ENCODE measurements around the gene PRKG1.

PRKG1 gene

GRCh38 chr10:51472154-51472553, 397.9 kb downstream of the PRKG1 start:
- H3K79me1 ChIP-seq (ENCODE audit: low read length), result no peaks in the 10 kb centered on the region
- H3K14ac ChIP-seq (ENCODE audit: low read length), result no peak overlapping the region
- no peaks in the 10 kb centered on the region for H3K79me2 ChIP-seq (ENCODE audit: control insufficient read depth, insufficient read depth, low read length, poor library complexity)
- H3K36me3 ChIP-seq (ENCODE audit: control insufficient read depth in 1 of 2, insufficient read depth in 2 of 2, low read length in 2 of 2), result no peaks in the 10 kb centered on the region
- DNase-seq, result no peak
- H3K4me2 ChIP-seq (ENCODE audit: low read length), result no peak overlapping the region
- no CpG with 5 or more reads among the region's 1 CpG for WGBS (ENCODE audit: extremely low coverage, insufficient coverage, insufficient read length)
- H3K4me1 ChIP-seq (ENCODE audit: control insufficient read depth in 1 of 2, insufficient read depth in 2 of 2, low read length in 2 of 2), result no peaks in the 10 kb centered on the region
- H4K91ac ChIP-seq (ENCODE audit: low read depth, low read length), result no peak overlapping the region
- no peaks in the 10 kb centered on the region for H3K9me3 ChIP-seq (ENCODE audit: insufficient read depth, low read depth, low read length)
- H3K23ac ChIP-seq (ENCODE audit: low read length), result no peak overlapping the region
- H3K4me3 ChIP-seq (ENCODE audit: low read depth, low read length), result no peak overlapping the region
- no peak overlapping the region for H2BK12ac ChIP-seq (ENCODE audit: low read length)
- H2AK5ac ChIP-seq (ENCODE audit: low read length), result no peak overlapping the region
- H3K18ac ChIP-seq (ENCODE audit: low read length), result no peak overlapping the region
- H2BK120ac ChIP-seq (ENCODE audit: insufficient read depth, low read length, poor library complexity), result no peak overlapping the region
- H3K27ac ChIP-seq (ENCODE audit: low read depth, low read length), result no peak overlapping the region
- H3K27me3 ChIP-seq (ENCODE audit: insufficient read depth, low read length), result no peaks in the 10 kb centered on the region
- H2AFZ ChIP-seq (ENCODE audit: insufficient read depth, low read length, poor library complexity), result no peak overlapping the region
- H3K4ac ChIP-seq (ENCODE audit: low read depth, low read length), result no peak overlapping the region
- H4K8ac ChIP-seq (ENCODE audit: low read depth, low read length), result no peak overlapping the region
- H3K9ac ChIP-seq (ENCODE audit: low read length), result no peak overlapping the region
- no peak overlapping the region for H4K12ac ChIP-seq (ENCODE audit: low read depth, low read length)
- H2BK5ac ChIP-seq (ENCODE audit: low read depth, low read length, poor library complexity), result no peak overlapping the region

DNA sequence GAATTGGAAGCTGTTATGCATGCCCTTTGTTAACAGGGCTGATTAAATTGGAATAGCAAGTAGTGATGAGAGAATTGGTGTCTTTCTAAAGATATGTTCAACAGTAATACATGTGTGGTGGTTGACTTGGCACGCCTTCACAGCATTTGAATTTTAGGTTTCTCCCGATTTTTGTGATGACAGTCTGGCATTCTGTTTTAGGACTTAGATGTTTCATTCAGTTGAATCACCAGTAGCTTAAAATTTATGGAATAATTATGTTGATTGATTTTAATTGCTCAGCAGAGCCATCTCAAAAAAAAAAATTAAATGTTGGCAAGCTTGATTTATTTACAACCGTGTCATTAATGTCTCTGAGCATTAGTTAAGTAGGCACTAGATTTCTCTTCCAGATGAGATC, 405.4 kb downstream of the PRKG1 start:
- Histone ChIP-seq H3K18ac (ENCODE audit: low read length) (no peak overlapping the region), H3K27me3 (ENCODE audit: insufficient read depth, low read length) (no peaks in the 10 kb centered on the region), H3K9me3 (ENCODE audit: insufficient read depth, low read depth, low read length) (no peaks in the 10 kb centered on the region), H4K91ac (ENCODE audit: low read depth, low read length) (no peak overlapping the region), H4K12ac (ENCODE audit: low read depth, low read length) (no peak overlapping the region), H3K4me2 (ENCODE audit: low read length) (no peak overlapping the region), H2BK12ac (ENCODE audit: low read length) (no peak overlapping the region), H2BK5ac (ENCODE audit: low read depth, low read length, poor library complexity) (no peak overlapping the region), H3K79me1 (ENCODE audit: low read length) (no peaks in the 10 kb centered on the region), H3K23ac (ENCODE audit: low read length) (no peak overlapping the region), H3K4me1 (ENCODE audit: control insufficient read depth in 1 of 2, insufficient read depth in 2 of 2, low read length in 2 of 2) (no peaks in the 10 kb centered on the region), H3K4ac (ENCODE audit: low read depth, low read length) (no peak overlapping the region), H2AK5ac (ENCODE audit: low read length) (no peak overlapping the region), H3K79me2 (ENCODE audit: control insufficient read depth, insufficient read depth, low read length, poor library complexity) (no peaks in the 10 kb centered on the region), H3K14ac (ENCODE audit: low read length) (no peak overlapping the region), H3K27ac (ENCODE audit: low read depth, low read length) (no peak overlapping the region), H2AFZ (ENCODE audit: insufficient read depth, low read length, poor library complexity) (no peak overlapping the region), H2BK120ac (ENCODE audit: insufficient read depth, low read length, poor library complexity) (no peak overlapping the region), H3K4me3 (ENCODE audit: low read depth, low read length) (no peak overlapping the region), H3K36me3 (ENCODE audit: control insufficient read depth in 1 of 2, insufficient read depth in 2 of 2, low read length in 2 of 2) (no peaks in the 10 kb centered on the region), H3K9ac (ENCODE audit: low read length) (no peak overlapping the region), H4K8ac (ENCODE audit: low read depth, low read length) (no peak overlapping the region)
- WGBS (ENCODE audit: extremely low coverage, insufficient coverage, insufficient read length), result no CpG with 5 or more reads among the region's 3 CpGs
- no peak for DNase-seq

- Histone ChIP-seq H3K79me1 (ENCODE audit: low read length) (no peaks in the 10 kb centered on the region), H3K18ac (ENCODE audit: low read length) (no peak overlapping the region), H2AFZ (ENCODE audit: insufficient read depth, low read length, poor library complexity) (no peak overlapping the region)
Observed at GRCh38 chr10:51485668-51486067, 411.4 kb downstream of the PRKG1 start.

DNA sequence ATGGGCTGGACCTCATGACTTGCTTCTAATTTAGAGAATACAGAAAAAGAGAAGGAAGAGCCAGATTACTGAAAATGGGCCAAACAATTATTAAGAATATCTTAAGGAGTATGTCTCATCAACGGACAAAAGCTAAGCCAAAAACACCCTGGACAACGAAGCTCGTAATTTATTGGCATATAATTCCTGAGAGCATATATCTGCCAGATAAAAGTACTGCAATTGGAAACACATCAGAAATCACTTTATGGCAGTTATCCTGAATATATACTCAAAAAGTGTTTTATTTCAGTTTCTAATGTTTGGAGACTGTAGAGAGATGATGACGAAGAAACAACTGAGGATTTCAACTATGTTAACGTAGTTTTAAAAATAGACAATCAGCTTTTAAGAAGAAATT, 413.3 kb downstream of the PRKG1 start:
- no peak overlapping the region for H3K4me2 ChIP-seq (ENCODE audit: low read length)
- DNase-seq, result no peak
- H2BK12ac ChIP-seq (ENCODE audit: low read length), result no peak overlapping the region
- no peak overlapping the region for H3K27ac ChIP-seq (ENCODE audit: low read depth, low read length)
- H3K14ac ChIP-seq (ENCODE audit: low read length), result no peak overlapping the region
- no peaks in the 10 kb centered on the region for H3K79me2 ChIP-seq (ENCODE audit: control insufficient read depth, insufficient read depth, low read length, poor library complexity)
- no CpG with 5 or more reads among the region's 5 CpGs for WGBS (ENCODE audit: extremely low coverage, insufficient coverage, insufficient read length)
- no peaks in the 10 kb centered on the region for H3K4me1 ChIP-seq (ENCODE audit: control insufficient read depth in 1 of 2, insufficient read depth in 2 of 2, low read length in 2 of 2)
- H4K12ac ChIP-seq (ENCODE audit: low read depth, low read length), result no peak overlapping the region
- no peak overlapping the region for H3K4me3 ChIP-seq (ENCODE audit: low read depth, low read length)
- no peak overlapping the region for H2BK120ac ChIP-seq (ENCODE audit: insufficient read depth, low read length, poor library complexity)
- H3K9me3 ChIP-seq (ENCODE audit: insufficient read depth, low read depth, low read length), result no peaks in the 10 kb centered on the region
- H3K23ac ChIP-seq (ENCODE audit: low read length), result no peak overlapping the region
- H3K79me1 ChIP-seq (ENCODE audit: low read length), result no peaks in the 10 kb centered on the region
- H4K8ac ChIP-seq (ENCODE audit: low read depth, low read length), result no peak overlapping the region
- H3K36me3 ChIP-seq (ENCODE audit: control insufficient read depth in 1 of 2, insufficient read depth in 2 of 2, low read length in 2 of 2), result no peaks in the 10 kb centered on the region
- H3K27me3 ChIP-seq (ENCODE audit: insufficient read depth, low read length), result no peaks in the 10 kb centered on the region
- no peak overlapping the region for H2BK5ac ChIP-seq (ENCODE audit: low read depth, low read length, poor library complexity)
- H3K18ac ChIP-seq (ENCODE audit: low read length), result no peak overlapping the region
- H2AFZ ChIP-seq (ENCODE audit: insufficient read depth, low read length, poor library complexity), result no peak overlapping the region
- H3K9ac ChIP-seq (ENCODE audit: low read length), result no peak overlapping the region
- no peak overlapping the region for H4K91ac ChIP-seq (ENCODE audit: low read depth, low read length)
- H2AK5ac ChIP-seq (ENCODE audit: low read length), result no peak overlapping the region
- H3K4ac ChIP-seq (ENCODE audit: low read depth, low read length), result no peak overlapping the region

More at GRCh38 chr10:51485668-51486067, 411.4 kb downstream of the PRKG1 start:
- H4K12ac ChIP-seq (ENCODE audit: low read depth, low read length), result no peak overlapping the region
- no peak overlapping the region for H3K4ac ChIP-seq (ENCODE audit: low read depth, low read length)
- no peak overlapping the region for H3K27ac ChIP-seq (ENCODE audit: low read depth, low read length)
- H4K8ac ChIP-seq (ENCODE audit: low read depth, low read length), result no peak overlapping the region
- no peak overlapping the region for H2BK12ac ChIP-seq (ENCODE audit: low read length)
- H3K4me3 ChIP-seq (ENCODE audit: low read depth, low read length), result no peak overlapping the region
- H3K4me1 ChIP-seq (ENCODE audit: control insufficient read depth in 1 of 2, insufficient read depth in 2 of 2, low read length in 2 of 2), result no peaks in the 10 kb centered on the region
- WGBS (ENCODE audit: extremely low coverage, insufficient coverage, insufficient read length), result no CpG with 5 or more reads among the region's 5 CpGs
- no peak overlapping the region for H2BK120ac ChIP-seq (ENCODE audit: insufficient read depth, low read length, poor library complexity)
- H3K36me3 ChIP-seq (ENCODE audit: control insufficient read depth in 1 of 2, insufficient read depth in 2 of 2, low read length in 2 of 2), result no peaks in the 10 kb centered on the region
- H3K4me2 ChIP-seq (ENCODE audit: low read length), result no peak overlapping the region
- no peak overlapping the region for H4K91ac ChIP-seq (ENCODE audit: low read depth, low read length)
- H3K79me2 ChIP-seq (ENCODE audit: control insufficient read depth, insufficient read depth, low read length, poor library complexity), result no peaks in the 10 kb centered on the region
- no peak overlapping the region for H2AK5ac ChIP-seq (ENCODE audit: low read length)
- H3K23ac ChIP-seq (ENCODE audit: low read length), result no peak overlapping the region
- no peak overlapping the region for H3K14ac ChIP-seq (ENCODE audit: low read length)
- H3K27me3 ChIP-seq (ENCODE audit: insufficient read depth, low read length), result no peaks in the 10 kb centered on the region
- DNase-seq, result no peak
- H3K9ac ChIP-seq (ENCODE audit: low read length), result no peak overlapping the region
- no peaks in the 10 kb centered on the region for H3K9me3 ChIP-seq (ENCODE audit: insufficient read depth, low read depth, low read length)
- H2BK5ac ChIP-seq (ENCODE audit: low read depth, low read length, poor library complexity), result no peak overlapping the region

All from trophoblast cell (in vitro differentiated cells and primary cell).